Measurements from ENCODE around the gene CBFA2T3.

- TF ChIP-seq CTCF (IDR thresholded peaks at IDR 0.05) (no peak), POLR2A (IDR thresholded peaks at IDR 0.05) (no peak)
Measured at GRCh38 chr16:88983165-88983564, 6.2 kb upstream of the CBFA2T3 start.

Data from tibial nerve (tissue), 3 donors.